NB4 (cell line): ENCODE measurements around the gene STX16.
A peak's percentile ranks its signal among the peaks of the same experiment; 100 is the strongest.

Experiments
- DNase-seq: peaks from one replicate; pipeline ENCODE4 v3.0.0; 2010; ENCODE audit warnings: low read depth
- H3K4me3 ChIP-seq: one replicate; pipeline ENCODE4 v1.5.1; 2011; ENCODE audit warnings: mild to moderate bottlenecking, low read depth, low read length, moderate library complexity
- CTCF ChIP-seq: IDR thresholded peaks from one replicate; pipeline ENCODE4 v1.5.1; 2012; ENCODE audit warnings: low read depth, low read length
- MYC ChIP-seq: IDR thresholded peaks from 2 replicates; pipeline ENCODE4 v1.6.1; 2011; ENCODE audit warnings: low read depth, low read length
- POLR2A ChIP-seq: IDR thresholded peaks from 2 replicates; pipeline ENCODE4 v1.6.1; 2011; ENCODE audit warnings: mild to moderate bottlenecking; ENCODE audit not compliant: insufficient read length; ENCODE audit errors: extremely low read depth
- TF ChIP-seq, protein P1 (sequence below): IDR thresholded peaks from 2 replicates; pipeline ENCODE4 v1.6.1; 2011; ENCODE audit warnings: low read depth, low read length

Gene STX16

GRCh38 chr20:58693226-58694006 lies 42.3 kb downstream of the STX16 start:
- DNase-seq: peak; percentile 19
- TF ChIP-seq CTCF: no peak
- TF ChIP-seq POLR2A: no peak
- TF ChIP-seq, protein P1, sequence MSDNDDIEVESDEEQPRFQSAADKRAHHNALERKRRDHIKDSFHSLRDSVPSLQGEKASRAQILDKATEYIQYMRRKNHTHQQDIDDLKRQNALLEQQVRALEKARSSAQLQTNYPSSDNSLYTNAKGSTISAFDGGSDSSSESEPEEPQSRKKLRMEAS: no peak
- TF ChIP-seq MYC: no peak
- H3K4me3 ChIP-seq: no peak overlapping the region

DNA sequence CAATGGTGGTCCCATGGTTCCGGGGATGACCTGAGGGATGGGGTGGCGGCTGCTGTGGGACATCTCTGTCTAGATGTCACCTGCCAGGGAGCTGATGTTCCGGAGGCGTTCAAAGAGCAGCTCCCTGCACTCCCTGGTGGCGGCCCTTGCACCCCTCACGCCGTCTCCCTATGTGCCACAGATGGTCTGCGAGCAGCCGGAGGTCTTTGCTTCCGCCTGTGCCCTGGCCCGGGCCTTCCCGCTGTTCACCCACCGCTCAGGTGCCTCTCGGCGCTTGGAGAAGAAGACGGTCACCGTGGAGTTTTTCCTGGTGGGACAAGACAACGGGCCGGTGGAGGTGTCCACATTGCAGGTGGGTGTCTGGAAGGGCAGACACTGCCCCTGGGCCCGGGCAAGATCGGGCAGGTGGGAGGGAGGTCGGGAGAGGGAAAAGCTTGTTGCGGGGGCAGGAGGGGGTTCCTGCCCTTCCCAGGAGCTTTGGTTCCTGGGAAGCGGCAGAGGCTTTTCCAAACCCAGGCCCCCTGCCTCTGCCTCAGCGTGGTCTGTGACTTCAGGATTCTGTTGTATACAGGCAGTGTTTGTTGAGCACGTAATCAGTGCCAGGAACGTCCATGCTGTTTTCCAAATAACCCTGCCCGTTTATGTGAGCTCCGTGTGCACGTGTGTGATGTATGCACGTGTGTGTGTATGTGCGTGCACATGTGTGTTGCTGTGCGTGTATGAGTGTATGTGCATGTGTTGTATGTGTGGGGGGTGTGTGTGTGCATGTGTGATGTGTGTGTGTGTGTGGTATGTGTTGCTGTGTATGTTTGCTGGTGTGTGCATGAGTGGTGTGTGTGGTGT lies 43.4 kb downstream of the STX16 start:
- TF ChIP-seq, protein P1: no peak
- TF ChIP-seq CTCF (no peak), POLR2A (no peak)
- no peak overlapping the region for H3K4me3 ChIP-seq
- no peak for DNase-seq

GRCh38 chr20:58695084-58695722 lies 44.1 kb downstream of the STX16 start:
- DNase-seq: no peak
- TF ChIP-seq, protein P1: no peak
- no peak for TF ChIP-seq POLR2A
- TF ChIP-seq MYC: no peak
- no peak for TF ChIP-seq CTCF
- no peak overlapping the region for H3K4me3 ChIP-seq

DNA sequence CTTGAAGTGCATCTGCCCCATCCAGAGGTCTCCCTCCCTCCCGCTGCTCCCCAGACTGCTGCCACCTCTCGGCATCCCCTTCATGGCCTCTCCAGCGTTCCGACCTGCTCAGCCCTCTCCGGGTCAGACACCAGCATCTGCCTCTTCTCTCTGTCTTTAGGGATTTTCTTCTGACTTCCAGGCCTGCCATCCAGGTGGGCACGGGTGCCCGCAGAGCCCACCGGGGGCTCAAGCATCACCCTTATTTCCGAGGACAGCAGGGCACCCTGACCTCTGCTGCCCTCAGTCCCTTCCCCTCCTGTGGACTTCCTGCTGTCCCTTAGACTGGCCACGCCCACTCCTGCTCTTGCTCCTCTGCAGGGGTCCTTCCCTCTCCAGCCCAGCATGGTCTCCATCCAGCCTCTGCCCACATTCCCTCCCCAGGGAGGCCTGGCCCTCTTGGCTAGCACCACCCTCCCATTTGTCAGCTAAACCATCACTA lies 44.9 kb downstream of the STX16 start:
- no peak for DNase-seq
- TF ChIP-seq POLR2A (no peak), CTCF (no peak), MYC (no peak)
- TF ChIP-seq, protein P1: no peak
- no peak overlapping the region for H3K4me3 ChIP-seq

DNA sequence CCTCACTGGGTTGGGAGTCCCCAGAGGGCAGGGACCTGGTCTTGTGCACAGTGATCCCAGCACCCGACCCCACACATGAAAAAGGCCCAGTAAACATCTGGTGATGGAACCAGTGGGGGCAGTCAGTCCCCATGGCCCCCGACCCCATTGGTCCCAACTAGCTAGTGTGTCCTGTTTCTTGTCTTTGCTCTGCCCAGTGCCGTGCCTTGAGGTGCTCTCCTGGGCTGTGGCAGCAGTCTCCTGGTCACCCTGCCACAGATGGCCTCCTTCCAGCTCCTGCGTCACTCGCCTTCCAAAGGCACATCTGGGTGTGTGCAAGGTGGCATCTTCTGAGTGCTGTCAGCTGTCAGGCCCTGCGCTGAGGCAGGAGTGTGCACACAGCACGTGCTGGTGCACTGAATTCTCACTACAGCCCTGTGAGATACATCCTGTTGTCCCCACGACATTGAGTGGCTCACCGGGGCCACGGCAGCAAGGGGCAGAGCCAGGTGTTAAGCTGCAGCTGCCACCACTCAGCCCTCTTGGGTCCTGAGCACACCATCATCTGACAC lies 45.4 kb downstream of the STX16 start:
- H3K4me3 ChIP-seq: no peak overlapping the region
- no peak for DNase-seq
- no peak for TF ChIP-seq CTCF
- no peak for TF ChIP-seq MYC
- TF ChIP-seq, protein P1: no peak
- no peak for TF ChIP-seq POLR2A
